Vagina (tissue), 2 donors: Measurements from ENCODE around the gene CEP85L.

ENCODE experiments used
- CTCF ChIP-seq, 3 experiments: fragments of 450-650 bp in 2 of 3; fragments of 200-600 bp in 1 of 3; sonication (generic) in 1 of 3; IDR thresholded peaks; one replicate each; pipeline ENCODE4 v1.5.1; 2017 to 2019; ENCODE audit warnings: antibody characterized with exemption in 3 of 3, mild to moderate bottlenecking in 2 of 3, moderate library complexity in 2 of 3
- POLR2A ChIP-seq, 2 donors: fragments of 450-650 bp; IDR thresholded peaks; one replicate each; pipeline ENCODE4 v1.6.1; 2017; ENCODE audit warnings: antibody characterized with exemption in 2 of 2, mild to moderate bottlenecking in 2 of 2, moderate library complexity in 2 of 2
- POLR2AphosphoS5 ChIP-seq, 2 donors: sonication (generic); formaldehyde crosslinking; IDR thresholded peaks; one replicate each; pipeline ENCODE4 v1.9.0; 2017; ENCODE audit warnings: antibody characterized with exemption in 2 of 2, mild to moderate bottlenecking in 2 of 2, low read depth in 1 of 2; ENCODE audit not compliant: insufficient read depth in 1 of 2

GRCh38 chr6:118537574-118537973 is 113.8 kb downstream of the CEP85L start:
- TF ChIP-seq CTCF (IDR thresholded peaks at IDR 0.05) (no peak), POLR2AphosphoS5 (IDR thresholded peaks at IDR 0.05; ENCODE audit: insufficient read depth in 1 of 2, low read depth in 1 of 2) (no peak), POLR2A (IDR thresholded peaks at IDR 0.05) (no peak)
